HepG2 (cell line): ENCODE measurements around the gene FAAP20.

ENCODE experiments used
- EZH2 ChIP-seq: conservative IDR thresholded peaks from 2 replicates; pipeline ENCODE4 v1.6.1; 2012; ENCODE audit warnings: mild to moderate bottlenecking, low read depth, low read length, moderate library complexity
- FIP1L1 ChIP-seq: fragments of 200-400 bp; formaldehyde crosslinking; IDR thresholded peaks from 2 replicates; pipeline ENCODE4 v1.6.1; 2018; ENCODE audit warnings: low read depth, mild to moderate bottlenecking, low read length, moderate library complexity, borderline replicate concordance; ENCODE audit not compliant: insufficient read depth
- NCOA2 ChIP-seq: sonication (generic); formaldehyde crosslinking; IDR thresholded peaks from 2 replicates; pipeline ENCODE4 v1.8.0; 2022; ENCODE audit warnings: inconsistent platforms
- NR1H2 ChIP-seq: sonication (generic); formaldehyde crosslinking; IDR thresholded peaks from 2 replicates; pipeline ENCODE4 v1.8.1; 2022; ENCODE audit warnings: low read depth, missing genetic modification reagents, borderline replicate concordance
- POLR2A ChIP-seq, 2 experiments: IDR thresholded peaks; 2 replicates each; pipeline ENCODE4 v1.6.1; 2011; ENCODE audit warnings: low read depth in 2 of 2, low read length in 2 of 2, mild to moderate bottlenecking in 1 of 2, moderate library complexity in 1 of 2; ENCODE audit not compliant: insufficient read depth in 1 of 2
- TCF7 ChIP-seq: sonication (generic); IDR thresholded peaks from 2 replicates; pipeline ENCODE4 v1.6.1; 2016; ENCODE audit warnings: antibody characterized with exemption, low read depth
- TF ChIP-seq, protein P1 (sequence below): sonication (generic); formaldehyde crosslinking; IDR thresholded peaks from 2 replicates; pipeline ENCODE4 v1.5.0; 2020; ENCODE audit warnings: mild to moderate bottlenecking, missing genetic modification reagents, moderate library complexity

DNA sequence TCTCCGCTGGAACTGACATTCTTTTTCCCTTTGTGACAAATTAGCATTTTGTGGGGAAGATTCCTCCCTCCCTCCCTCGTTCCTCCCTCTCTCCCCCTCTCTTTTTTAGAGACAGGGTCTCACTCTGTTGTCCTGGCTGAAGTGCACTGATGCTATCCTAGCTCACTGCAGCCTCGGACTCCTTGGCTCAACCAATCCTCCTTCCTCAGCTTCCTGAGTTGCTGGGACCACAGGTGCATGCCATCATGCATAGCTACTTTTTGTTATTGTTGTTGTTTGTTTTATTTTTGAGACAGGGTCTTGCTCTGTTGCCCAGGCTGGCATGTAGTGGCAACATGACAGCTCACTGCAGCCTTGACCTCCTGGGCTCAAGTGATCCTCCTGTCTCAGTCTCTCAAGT, 26.7 kb upstream of the FAAP20 start:
- TF ChIP-seq, protein P1, sequence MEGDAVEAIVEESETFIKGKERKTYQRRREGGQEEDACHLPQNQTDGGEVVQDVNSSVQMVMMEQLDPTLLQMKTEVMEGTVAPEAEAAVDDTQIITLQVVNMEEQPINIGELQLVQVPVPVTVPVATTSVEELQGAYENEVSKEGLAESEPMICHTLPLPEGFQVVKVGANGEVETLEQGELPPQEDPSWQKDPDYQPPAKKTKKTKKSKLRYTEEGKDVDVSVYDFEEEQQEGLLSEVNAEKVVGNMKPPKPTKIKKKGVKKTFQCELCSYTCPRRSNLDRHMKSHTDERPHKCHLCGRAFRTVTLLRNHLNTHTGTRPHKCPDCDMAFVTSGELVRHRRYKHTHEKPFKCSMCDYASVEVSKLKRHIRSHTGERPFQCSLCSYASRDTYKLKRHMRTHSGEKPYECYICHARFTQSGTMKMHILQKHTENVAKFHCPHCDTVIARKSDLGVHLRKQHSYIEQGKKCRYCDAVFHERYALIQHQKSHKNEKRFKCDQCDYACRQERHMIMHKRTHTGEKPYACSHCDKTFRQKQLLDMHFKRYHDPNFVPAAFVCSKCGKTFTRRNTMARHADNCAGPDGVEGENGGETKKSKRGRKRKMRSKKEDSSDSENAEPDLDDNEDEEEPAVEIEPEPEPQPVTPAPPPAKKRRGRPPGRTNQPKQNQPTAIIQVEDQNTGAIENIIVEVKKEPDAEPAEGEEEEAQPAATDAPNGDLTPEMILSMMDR = no peak
- TF ChIP-seq TCF7 = no peak
- TF ChIP-seq NCOA2 (CRISPR knock-in tag) = no peak
- no peak for TF ChIP-seq POLR2A (IDR thresholded peaks at IDR 0.05; ENCODE audit: insufficient read depth in 1 of 2, low read depth in 2 of 2, low read length in 2 of 2)
- TF ChIP-seq FIP1L1 = no peak
- TF ChIP-seq NR1H2 (CRISPR knock-in tag) = no peak
- no peak for TF ChIP-seq EZH2
